PC-9 (cell line): ENCODE data around the gene CFAP20DC. TPM values are rescaled to one million over a fixed set of nuclear protein-coding genes. Genes with fewer than 3 reads are reported as not detected.

Experiments used
- BruUV-seq: library from RNA; stranded (reverse); fragments of 400-500 nt; replicated peaks from 2 replicates; lab custom pipeline; 2021; lab: Mats Ljungman, UMichigan
- CTCF ChIA-PET: fragments of 300-600 bp; sonication (Branson Sonifier 250); formaldehyde crosslinking; loops from one replicate; lab custom pipeline; 2022; ENCODE audit warnings: antibody characterized with exemption; lab: Charles Lee
- POLR2A ChIA-PET: fragments of 300-600 bp; sonication (Branson Sonifier 250); formaldehyde crosslinking; loops from one replicate; lab custom pipeline; 2022; ENCODE audit warnings: antibody characterized with exemption; ENCODE audit not compliant: unreplicated experiment; lab: Charles Lee
- DNase-seq, 2 experiments: peaks; one replicate each; pipeline versions ENCODE4 v3.0.0 to v3.0.0-alpha.2; 2015 to 2022; ENCODE audit warnings: mixed read lengths in 1 of 2
- H2AFZ ChIP-seq: fragments of 200-600 bp; sonication (generic); 2 replicates; pipeline ENCODE4 v1.8.1; 2017; ENCODE audit warnings: antibody characterized with exemption
- H3F3A ChIP-seq: fragments of 200-600 bp; sonication (generic); 2 replicates; pipeline ENCODE4 v1.8.1; 2017; ENCODE audit warnings: antibody characterized with exemption, mild to moderate bottlenecking, low read depth; ENCODE audit not compliant: insufficient read depth
- H3K27ac ChIP-seq: fragments of 200-600 bp; sonication (generic); 2 replicates; pipeline ENCODE4 v1.6.1; 2016; ENCODE audit warnings: mixed run types
- H3K27me3 ChIP-seq: fragments of 200-600 bp; sonication (generic); 2 replicates; pipeline ENCODE4 v1.6.1; 2016; ENCODE audit warnings: low read depth, mixed run types; ENCODE audit not compliant: insufficient read depth
- H3K36me3 ChIP-seq: fragments of 200-600 bp; sonication (generic); 2 replicates; pipeline ENCODE4 v1.6.1; 2016; ENCODE audit warnings: low read depth, mixed run types
- H3K4me1 ChIP-seq: fragments of 200-600 bp; sonication (generic); replicated peaks from 2 replicates; pipeline ENCODE4 v1.6.1; 2016; ENCODE audit warnings: mixed run types; ENCODE audit not compliant: insufficient read depth
- H3K4me2 ChIP-seq: fragments of 200-600 bp; sonication (generic); 2 replicates; pipeline ENCODE4 v1.6.1; 2017; ENCODE audit warnings: mixed run types
- H3K4me3 ChIP-seq: fragments of 200-600 bp; sonication (generic); 2 replicates; pipeline ENCODE4 v1.6.1; 2016; ENCODE audit warnings: mixed run types
- H3K79me2 ChIP-seq: fragments of 200-600 bp; sonication (generic); 2 replicates; pipeline ENCODE4 v1.6.1; 2017; ENCODE audit warnings: low read depth, mixed run types
- H3K9me2 ChIP-seq: fragments of 200-600 bp; sonication (generic); 2 replicates; pipeline ENCODE4 v1.8.1; 2017; ENCODE audit warnings: mild to moderate bottlenecking; ENCODE audit not compliant: insufficient read depth
- H3K9me3 ChIP-seq: fragments of 200-600 bp; sonication (generic); 2 replicates; pipeline ENCODE4 v1.8.1; 2016; ENCODE audit warnings: low read depth; ENCODE audit not compliant: insufficient read depth
- H4K20me1 ChIP-seq: fragments of 200-600 bp; sonication (generic); 2 replicates; pipeline ENCODE4 v1.8.1; 2017; ENCODE audit not compliant: insufficient read depth
- EZH2 ChIP-seq: fragments of 200-600 bp; sonication (generic); IDR thresholded peaks from 2 replicates; pipeline ENCODE4 v1.8.0; 2017; ENCODE audit warnings: antibody characterized with exemption, low read depth
- intact Hi-C: fragments of 100-400 bp; cut with micrococcal nuclease; formaldehyde crosslinking; loops from one replicate; pipeline ENCODE4 v1.10.0; 2022; ENCODE audit not compliant: unreplicated experiment
- total RNA-seq: library from RNA; stranded (reverse); gene quantifications from 2 replicates; pipeline ENCODE4 v1.2.3, GENCODE V29; 2021
- TF ChIP-seq, protein P1 (sequence below): fragments of 200-600 bp; sonication (generic); conservative IDR thresholded peaks from 2 replicates; pipeline ENCODE4 v1.6.1; 2017; ENCODE audit warnings: mixed run types, antibody characterized with exemption, mild to moderate bottlenecking, moderate library complexity

The CFAP20DC gene
- total RNA-seq, 1 experiment from 2014 or later, result 6.7 TPM

DNA sequence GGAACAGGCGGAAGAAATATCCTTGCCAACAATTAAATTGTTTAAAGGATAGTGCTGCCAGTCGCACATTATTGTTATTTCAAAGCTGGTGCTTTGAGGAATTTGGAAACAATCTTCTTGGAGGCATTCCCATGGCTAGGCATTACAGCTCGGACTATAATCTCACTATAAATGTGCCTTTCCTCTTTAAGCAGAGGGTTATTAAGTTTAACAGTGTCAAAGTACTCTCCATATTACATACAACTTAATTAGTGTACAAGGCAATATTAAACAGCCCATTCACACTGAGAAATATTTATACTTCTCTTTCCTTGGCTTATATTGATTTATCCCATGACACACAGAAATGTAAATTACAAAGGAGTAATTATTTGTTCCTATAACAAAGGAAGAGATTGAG, 329.3 kb downstream of the CFAP20DC start:
- POLR2A ChIA-PET, result no interaction called here
- no peaks in the 10 kb centered on the region for H4K20me1 ChIP-seq
- H2AFZ ChIP-seq, result no peak overlapping the region
- H3K36me3 ChIP-seq, result no peaks in the 10 kb centered on the region
- H3F3A ChIP-seq, result no peaks in the 10 kb centered on the region
- no peak for DNase-seq
- H3K4me3 ChIP-seq, result no peak overlapping the region
- H3K9me3 ChIP-seq, result no peaks in the 10 kb centered on the region
- no peaks in the 10 kb centered on the region for H3K4me1 ChIP-seq
- intact Hi-C loops, result no loop called here
- no peaks in the 10 kb centered on the region for H3K79me2 ChIP-seq
- H3K27ac ChIP-seq, result no peak overlapping the region
- TF ChIP-seq, protein P1, sequence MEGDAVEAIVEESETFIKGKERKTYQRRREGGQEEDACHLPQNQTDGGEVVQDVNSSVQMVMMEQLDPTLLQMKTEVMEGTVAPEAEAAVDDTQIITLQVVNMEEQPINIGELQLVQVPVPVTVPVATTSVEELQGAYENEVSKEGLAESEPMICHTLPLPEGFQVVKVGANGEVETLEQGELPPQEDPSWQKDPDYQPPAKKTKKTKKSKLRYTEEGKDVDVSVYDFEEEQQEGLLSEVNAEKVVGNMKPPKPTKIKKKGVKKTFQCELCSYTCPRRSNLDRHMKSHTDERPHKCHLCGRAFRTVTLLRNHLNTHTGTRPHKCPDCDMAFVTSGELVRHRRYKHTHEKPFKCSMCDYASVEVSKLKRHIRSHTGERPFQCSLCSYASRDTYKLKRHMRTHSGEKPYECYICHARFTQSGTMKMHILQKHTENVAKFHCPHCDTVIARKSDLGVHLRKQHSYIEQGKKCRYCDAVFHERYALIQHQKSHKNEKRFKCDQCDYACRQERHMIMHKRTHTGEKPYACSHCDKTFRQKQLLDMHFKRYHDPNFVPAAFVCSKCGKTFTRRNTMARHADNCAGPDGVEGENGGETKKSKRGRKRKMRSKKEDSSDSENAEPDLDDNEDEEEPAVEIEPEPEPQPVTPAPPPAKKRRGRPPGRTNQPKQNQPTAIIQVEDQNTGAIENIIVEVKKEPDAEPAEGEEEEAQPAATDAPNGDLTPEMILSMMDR, result no peak
- no peak for TF ChIP-seq EZH2
- no peaks in the 10 kb centered on the region for H3K27me3 ChIP-seq
- no peaks in the 10 kb centered on the region for H3K9me2 ChIP-seq
- no peak overlapping the region for H3K4me2 ChIP-seq
- CTCF ChIA-PET, result no interaction called here
- BruUV-seq, result no TSS peak

GRCh38 chr3:58719684-58720083, 330.1 kb downstream of the CFAP20DC start:
- H3K9me3 ChIP-seq, result no peaks in the 10 kb centered on the region

DNA sequence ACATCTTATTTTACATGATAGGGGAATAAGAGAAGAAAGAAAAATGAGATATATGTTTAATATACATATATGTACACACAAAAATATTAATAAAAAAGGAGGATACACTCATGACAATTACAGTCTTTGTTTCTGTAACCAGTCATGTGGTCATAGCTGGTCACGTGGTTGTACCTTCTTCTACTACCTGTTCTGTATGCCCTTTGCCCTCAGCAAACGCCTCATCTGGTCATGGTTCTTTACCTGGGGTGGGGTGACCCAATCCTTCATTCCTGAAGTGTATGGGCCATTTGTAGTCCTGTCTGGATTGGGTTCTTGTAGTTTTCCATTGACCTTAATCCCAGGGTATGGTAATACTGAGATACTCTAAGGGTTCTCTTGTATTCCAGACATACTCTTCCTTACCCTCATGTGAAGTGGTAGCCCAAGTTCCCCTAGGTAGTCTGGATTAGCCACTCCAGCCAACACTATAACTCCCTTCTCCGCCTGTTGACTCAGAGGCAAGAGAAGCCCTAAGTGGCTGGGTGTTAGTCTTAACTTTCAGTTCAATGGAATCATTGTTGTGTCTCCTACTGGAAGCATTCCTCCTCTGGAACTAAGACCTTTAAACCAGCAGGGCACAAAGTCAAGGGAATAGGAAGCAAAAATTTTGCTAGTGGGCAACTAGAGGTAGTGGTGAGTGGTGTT, 336.0 kb downstream of the CFAP20DC start:
- H3K27me3 ChIP-seq, result no peaks in the 10 kb centered on the region; the same call in 1 of the 2 replicates
- no peak for DNase-seq
- no peaks in the 10 kb centered on the region for H3K9me3 ChIP-seq
- no peaks in the 10 kb centered on the region for H3K79me2 ChIP-seq
- no TSS peak for BruUV-seq
- no peak overlapping the region for H3K4me2 ChIP-seq
- no peak overlapping the region for H2AFZ ChIP-seq
- H3K4me1 ChIP-seq, result no peaks in the 10 kb centered on the region
- POLR2A ChIA-PET, result no interaction called here
- H4K20me1 ChIP-seq, result no peaks in the 10 kb centered on the region
- TF ChIP-seq, protein P1, result no peak
- CTCF ChIA-PET, result no interaction called here
- no peaks in the 10 kb centered on the region for H3K36me3 ChIP-seq
- intact Hi-C loops, result no loop called here
- H3K4me3 ChIP-seq, result no peak overlapping the region
- no peak overlapping the region for H3K27ac ChIP-seq
- no peaks in the 10 kb centered on the region for H3F3A ChIP-seq
- H3K9me2 ChIP-seq, result no peaks in the 10 kb centered on the region

More at GRCh38 chr3:58719684-58720083, 330.1 kb downstream of the CFAP20DC start:
- TF ChIP-seq, protein P1, result no peak
- no peak for TF ChIP-seq EZH2
- H3K27me3 ChIP-seq, result no peaks in the 10 kb centered on the region
- no peak overlapping the region for H2AFZ ChIP-seq
- H3K27ac ChIP-seq, result no peak overlapping the region
- no peak overlapping the region for H3K4me2 ChIP-seq
- intact Hi-C loops, result no loop called here
- H3K4me1 ChIP-seq, result no peaks in the 10 kb centered on the region
- H3K4me3 ChIP-seq, result no peak overlapping the region
- H3K79me2 ChIP-seq, result no peaks in the 10 kb centered on the region
- no peaks in the 10 kb centered on the region for H3K9me2 ChIP-seq
- no TSS peak for BruUV-seq
- POLR2A ChIA-PET, result no interaction called here
- no peaks in the 10 kb centered on the region for H3F3A ChIP-seq
- CTCF ChIA-PET, result interaction anchor here (0.5 kb wide), 1 partner anchor 159 kb away, joined by 3 read pairs; no protein-coding TSS in a partner anchor
- DNase-seq, result no peak
- no peaks in the 10 kb centered on the region for H4K20me1 ChIP-seq
- no peaks in the 10 kb centered on the region for H3K36me3 ChIP-seq
